Suprapubic skin (tissue), 3 donors: ENCODE results near the gene TMEM179B.

Source experiments
- CTCF ChIP-seq, 2 donors: fragments of 200-600 bp in 1 of 2; fragments of 450-650 bp in 1 of 2; sonication (generic) in 1 of 2; IDR thresholded peaks; one replicate each; pipeline ENCODE4 v1.5.1; 2016 to 2019; ENCODE audit warnings: antibody characterized with exemption in 2 of 2, mild to moderate bottlenecking in 1 of 2, moderate library complexity in 1 of 2
- POLR2AphosphoS5 ChIP-seq, 3 donors: sonication (generic); formaldehyde crosslinking; IDR thresholded peaks; one replicate each; pipeline ENCODE4 v1.6.1; 2017; ENCODE audit warnings: antibody characterized with exemption in 3 of 3

- TF ChIP-seq CTCF (IDR thresholded peaks at IDR 0.05) (peak; percentile 89 to 90), POLR2AphosphoS5 (IDR thresholded peaks at IDR 0.05) (peak in 2 of 3 donors; percentile 44 to 66)
Measured at GRCh38 chr11:62786318-62787004, 741 bp upstream of the TMEM179B start.
